Uterus (tissue), 2 donors: Measurements from ENCODE around the gene HOTAIR.

ENCODE experiments used
- POLR2A ChIP-seq, 2 donors: fragments of 450-650 bp; IDR thresholded peaks; one replicate each; pipeline ENCODE4 v1.6.1; 2016; ENCODE audit warnings: antibody characterized with exemption in 2 of 2, mild to moderate bottlenecking in 1 of 2, moderate library complexity in 1 of 2
- TF ChIP-seq, protein P1 (sequence below), 4 experiments: fragments of 200-600 bp in 2 of 4; fragments of 450-650 bp in 2 of 4; sonication (generic) in 2 of 4; IDR thresholded peaks; one replicate each; pipeline ENCODE4 v1.5.1; 2016 to 2019; ENCODE audit warnings: antibody characterized with exemption in 4 of 4, mild to moderate bottlenecking in 2 of 4, moderate library complexity in 1 of 4

- TF ChIP-seq, protein P1, sequence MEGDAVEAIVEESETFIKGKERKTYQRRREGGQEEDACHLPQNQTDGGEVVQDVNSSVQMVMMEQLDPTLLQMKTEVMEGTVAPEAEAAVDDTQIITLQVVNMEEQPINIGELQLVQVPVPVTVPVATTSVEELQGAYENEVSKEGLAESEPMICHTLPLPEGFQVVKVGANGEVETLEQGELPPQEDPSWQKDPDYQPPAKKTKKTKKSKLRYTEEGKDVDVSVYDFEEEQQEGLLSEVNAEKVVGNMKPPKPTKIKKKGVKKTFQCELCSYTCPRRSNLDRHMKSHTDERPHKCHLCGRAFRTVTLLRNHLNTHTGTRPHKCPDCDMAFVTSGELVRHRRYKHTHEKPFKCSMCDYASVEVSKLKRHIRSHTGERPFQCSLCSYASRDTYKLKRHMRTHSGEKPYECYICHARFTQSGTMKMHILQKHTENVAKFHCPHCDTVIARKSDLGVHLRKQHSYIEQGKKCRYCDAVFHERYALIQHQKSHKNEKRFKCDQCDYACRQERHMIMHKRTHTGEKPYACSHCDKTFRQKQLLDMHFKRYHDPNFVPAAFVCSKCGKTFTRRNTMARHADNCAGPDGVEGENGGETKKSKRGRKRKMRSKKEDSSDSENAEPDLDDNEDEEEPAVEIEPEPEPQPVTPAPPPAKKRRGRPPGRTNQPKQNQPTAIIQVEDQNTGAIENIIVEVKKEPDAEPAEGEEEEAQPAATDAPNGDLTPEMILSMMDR (IDR thresholded peaks at IDR 0.05) = no peak
- TF ChIP-seq POLR2A (IDR thresholded peaks at IDR 0.05) = no peak
Measured at GRCh38 chr12:53952335-53952694, 22.4 kb downstream of the HOTAIR start.
